SK-N-SH treated with all-trans-retinoic acid at 6 μM for 48 hours (cell line): ENCODE results near the gene LURAP1L.
A peak's percentile ranks its signal among the peaks of the same experiment; 100 is the strongest.

Experiments used
- ATAC-seq: fragments of 200-7000 bp; cut with Tn5 transposase; 3 replicates; pipeline ENCODE4 v1.9.1; 2020; ENCODE audit warnings: mild to moderate bottlenecking, moderate library complexity
- ARNTL ChIP-seq: fragments of 450-650 bp; formaldehyde crosslinking; IDR thresholded peaks from 2 replicates; pipeline ENCODE4 v1.5.0; 2020; ENCODE audit warnings: low read depth, mild to moderate bottlenecking, moderate library complexity, borderline replicate concordance
- CREB5 ChIP-seq: fragments of 250-450 bp; sonication (Bioruptor Pico); IDR thresholded peaks from 2 replicates; pipeline ENCODE4 v1.5.1; 2020; ENCODE audit warnings: low read depth, mild to moderate bottlenecking, moderate library complexity
- CSDC2 ChIP-seq: fragments of 250-450 bp; sonication (Bioruptor Pico); IDR thresholded peaks from 2 replicates; pipeline ENCODE4 v1.5.0; 2020; ENCODE audit warnings: mild to moderate bottlenecking, moderate library complexity
- CSRNP3 ChIP-seq: fragments of 250-450 bp; sonication (Bioruptor Pico); IDR thresholded peaks from 2 replicates; pipeline ENCODE4 v1.5.1; 2021; ENCODE audit warnings: mild to moderate bottlenecking, moderate library complexity
- ESRRG ChIP-seq: fragments of 250-450 bp; sonication (Bioruptor Pico); IDR thresholded peaks from 2 replicates; pipeline ENCODE4 v1.6.1; 2021; ENCODE audit warnings: mild to moderate bottlenecking
- ISL1 ChIP-seq: fragments of 250-450 bp; sonication (Bioruptor Pico); IDR thresholded peaks from 2 replicates; pipeline ENCODE4 v2.1.2; 2022; ENCODE audit warnings: mild to moderate bottlenecking, moderate library complexity
- OSR1 ChIP-seq: fragments of 250-450 bp; sonication (Bioruptor Pico); IDR thresholded peaks from 2 replicates; pipeline ENCODE4 v1.8.0; 2022; ENCODE audit warnings: moderate library complexity, mild to moderate bottlenecking, inconsistent platforms
- PATZ1 ChIP-seq: fragments of 250-450 bp; sonication (Bioruptor Pico); IDR thresholded peaks from 2 replicates; pipeline ENCODE4 v1.8.0; 2020; ENCODE audit warnings: mild to moderate bottlenecking, moderate library complexity, borderline replicate concordance
- POU6F1 ChIP-seq: fragments of 250-450 bp; sonication (Bioruptor Pico); IDR thresholded peaks from 2 replicates; pipeline ENCODE4 v1.8.0; 2021; ENCODE audit warnings: low read depth, mild to moderate bottlenecking, moderate library complexity, borderline replicate concordance
- PPARA ChIP-seq: fragments of 250-450 bp; sonication (Bioruptor Pico); IDR thresholded peaks from 2 replicates; pipeline ENCODE4 v1.5.0; 2020; ENCODE audit warnings: mild to moderate bottlenecking, borderline replicate concordance
- RARB ChIP-seq: fragments of 250-450 bp; sonication (Bioruptor Pico); IDR thresholded peaks from 2 replicates; pipeline ENCODE4 v1.8.0; 2021; ENCODE audit warnings: mild to moderate bottlenecking, moderate library complexity
- SNAI2 ChIP-seq: fragments of 250-450 bp; sonication (Bioruptor Pico); IDR thresholded peaks from 2 replicates; pipeline ENCODE4 v1.5.0; 2020; ENCODE audit warnings: mild to moderate bottlenecking, moderate library complexity
- TCF4 ChIP-seq: fragments of 250-450 bp; sonication (Bioruptor Pico); IDR thresholded peaks from 2 replicates; pipeline ENCODE4 v1.8.0; 2021; ENCODE audit warnings: mild to moderate bottlenecking, moderate library complexity, borderline replicate concordance
- TOX ChIP-seq: fragments of 250-450 bp; sonication (Bioruptor Pico); IDR thresholded peaks from 2 replicates; pipeline ENCODE4 v1.8.0; 2021; ENCODE audit warnings: mild to moderate bottlenecking, moderate library complexity, borderline replicate concordance
- TSHZ2 ChIP-seq: fragments of 250-450 bp; sonication (Bioruptor Pico); IDR thresholded peaks from 2 replicates; pipeline ENCODE4 v1.5.0; 2020; ENCODE audit warnings: mild to moderate bottlenecking, moderate library complexity
- ZC3H10 ChIP-seq: fragments of 250-450 bp; sonication (Bioruptor Pico); IDR thresholded peaks from 2 replicates; pipeline ENCODE4 v1.5.1; 2021; ENCODE audit warnings: mild to moderate bottlenecking, moderate library complexity
- ZFP3 ChIP-seq: fragments of 250-450 bp; sonication (Bioruptor Pico); IDR thresholded peaks from 2 replicates; pipeline ENCODE4 v1.5.0; 2020; ENCODE audit warnings: mild to moderate bottlenecking, moderate library complexity
- ZFP30 ChIP-seq: fragments of 450-650 bp; formaldehyde crosslinking; IDR thresholded peaks from 2 replicates; pipeline ENCODE4 v1.5.0; 2022; ENCODE audit warnings: mild to moderate bottlenecking, moderate library complexity
- ZNF565 ChIP-seq: fragments of 450-650 bp; formaldehyde crosslinking; conservative IDR thresholded peaks from 2 replicates; pipeline ENCODE4 v1.5.0; 2020; ENCODE audit warnings: low read depth, mild to moderate bottlenecking, moderate library complexity
- ZNF70 ChIP-seq: fragments of 450-650 bp; formaldehyde crosslinking; IDR thresholded peaks from 2 replicates; pipeline ENCODE4 v1.5.0; 2020; ENCODE audit warnings: mild to moderate bottlenecking, moderate library complexity

LURAP1L gene

GRCh38 chr9:12735665-12736064, 39.2 kb upstream of the LURAP1L start:
- ATAC-seq: no peak
- no peak for TF ChIP-seq ZFP3 (CRISPR knock-in tag)
- no peak for TF ChIP-seq ZNF70 (CRISPR knock-in tag)
- no peak for TF ChIP-seq SNAI2 (CRISPR knock-in tag)
- TF ChIP-seq PPARA (CRISPR knock-in tag): no peak
- TF ChIP-seq CSDC2 (CRISPR knock-in tag): no peak

- TF ChIP-seq OSR1 (CRISPR knock-in tag) (no peak), PPARA (CRISPR knock-in tag) (no peak), ZNF70 (CRISPR knock-in tag) (no peak), TCF4 (CRISPR knock-in tag) (no peak), POU6F1 (CRISPR knock-in tag) (no peak), TOX (CRISPR knock-in tag) (no peak), ZFP30 (CRISPR knock-in tag) (no peak), ZC3H10 (no peak), CSDC2 (CRISPR knock-in tag) (no peak), SNAI2 (CRISPR knock-in tag) (no peak), ZFP3 (CRISPR knock-in tag) (no peak), PATZ1 (CRISPR knock-in tag) (no peak), ARNTL (CRISPR knock-in tag) (no peak), TSHZ2 (CRISPR knock-in tag) (no peak), ZNF565 (CRISPR knock-in tag) (no peak), CSRNP3 (no peak), RARB (CRISPR knock-in tag) (no peak)
- no peak for ATAC-seq
Measured at GRCh38 chr9:12737871-12738270, 36.9 kb upstream of the LURAP1L start.

GRCh38 chr9:12739014-12739652, 35.7 kb upstream of the LURAP1L start:
- ATAC-seq: 0 out of 3 replicates have a peak, but pooled peaks have one; percentile 39
- TF ChIP-seq PATZ1 (CRISPR knock-in tag) (no peak), ZFP30 (CRISPR knock-in tag) (no peak), CREB5 (CRISPR knock-in tag) (no peak), ISL1 (CRISPR knock-in tag) (no peak), ESRRG (CRISPR knock-in tag) (no peak), RARB (CRISPR knock-in tag) (no peak), OSR1 (CRISPR knock-in tag) (no peak), TOX (CRISPR knock-in tag) (no peak)
